ENCODE measurements around the gene SIRT5.

Gene SIRT5

DNA sequence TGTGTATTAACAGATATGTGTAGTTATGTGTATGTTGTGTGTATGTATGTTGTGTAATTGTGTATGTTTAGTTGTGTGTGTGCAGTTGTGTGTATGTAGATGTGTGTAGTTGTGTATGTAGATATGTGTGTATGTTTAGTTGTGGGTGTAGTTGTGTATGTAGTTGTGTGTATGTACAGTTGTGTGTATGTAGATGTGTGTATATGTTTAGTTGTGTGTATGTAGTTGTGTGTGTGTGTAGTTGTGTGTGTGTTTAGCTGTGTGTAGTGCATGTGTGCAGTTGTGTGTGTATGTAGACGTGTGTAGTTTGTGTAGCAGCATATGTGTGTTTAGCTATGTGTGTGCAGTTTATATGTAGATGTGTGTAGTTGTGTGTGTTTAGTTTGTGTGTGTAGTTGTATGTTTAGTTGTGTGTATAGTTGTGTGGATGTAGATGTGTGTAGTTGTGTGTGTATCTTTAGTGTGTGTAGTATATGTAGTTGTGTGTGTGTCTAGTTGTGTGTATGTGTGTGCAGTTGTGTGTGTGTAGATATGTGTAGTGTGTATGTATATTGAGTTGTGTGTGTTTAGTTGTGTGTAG lies 16.3 kb downstream of the SIRT5 start:
- DNase-seq, result no peak

DNA sequence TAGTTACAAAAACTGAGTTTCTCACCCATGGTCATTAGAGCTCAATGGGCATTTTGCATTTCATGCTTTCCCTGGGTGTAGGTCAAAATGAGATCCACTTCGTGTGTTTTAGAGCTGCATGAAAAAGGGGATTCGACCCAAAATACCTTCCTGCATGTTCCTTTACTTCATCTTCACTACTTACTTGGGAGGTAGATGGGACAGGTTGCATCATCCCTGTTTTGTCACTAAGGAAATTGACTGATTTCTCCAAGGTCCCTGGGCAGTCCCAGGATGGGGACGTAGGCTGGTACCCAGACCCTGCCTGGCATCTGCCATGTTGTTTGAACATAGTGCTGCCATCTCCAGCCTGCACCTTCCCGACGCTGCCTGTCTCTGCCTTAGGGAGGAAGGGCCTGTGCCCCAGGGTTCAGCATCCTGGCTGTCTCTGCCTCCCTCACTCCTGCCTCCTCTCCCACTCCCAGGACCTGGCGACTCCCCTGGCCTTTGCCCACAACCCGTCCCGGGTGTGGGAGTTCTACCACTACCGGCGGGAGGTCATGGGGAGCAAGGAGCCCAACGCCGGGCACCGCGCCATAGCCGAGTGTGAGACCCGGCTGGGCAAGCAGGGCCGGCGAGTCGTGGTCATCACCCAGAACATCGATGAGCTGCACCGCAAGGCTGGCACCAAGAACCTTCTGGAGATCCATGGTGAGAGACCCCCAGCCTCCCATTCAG lies 17.0 kb downstream of the SIRT5 start:
- DNase-seq, result no peak

DNA sequence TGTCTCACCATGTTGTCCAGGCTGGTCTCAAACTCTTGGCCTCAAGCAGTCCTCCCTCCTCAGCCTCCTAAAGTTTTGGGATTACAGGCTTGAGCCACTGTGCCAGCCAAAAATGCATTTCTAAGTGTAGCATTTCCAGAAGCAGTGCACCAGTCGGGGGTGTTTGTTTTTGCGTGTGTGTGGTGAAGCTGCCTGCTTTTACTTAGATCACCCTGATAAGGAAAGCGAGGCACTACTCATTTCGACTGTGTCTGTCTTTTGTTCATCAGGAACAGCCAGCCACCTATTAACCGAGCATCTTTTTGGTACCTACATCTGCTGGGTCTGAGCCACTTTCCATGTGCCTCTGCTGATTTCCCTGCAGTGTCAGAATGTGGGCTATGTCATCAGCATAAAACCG lies 18.7 kb downstream of the SIRT5 start:
- no peak for DNase-seq

DNA sequence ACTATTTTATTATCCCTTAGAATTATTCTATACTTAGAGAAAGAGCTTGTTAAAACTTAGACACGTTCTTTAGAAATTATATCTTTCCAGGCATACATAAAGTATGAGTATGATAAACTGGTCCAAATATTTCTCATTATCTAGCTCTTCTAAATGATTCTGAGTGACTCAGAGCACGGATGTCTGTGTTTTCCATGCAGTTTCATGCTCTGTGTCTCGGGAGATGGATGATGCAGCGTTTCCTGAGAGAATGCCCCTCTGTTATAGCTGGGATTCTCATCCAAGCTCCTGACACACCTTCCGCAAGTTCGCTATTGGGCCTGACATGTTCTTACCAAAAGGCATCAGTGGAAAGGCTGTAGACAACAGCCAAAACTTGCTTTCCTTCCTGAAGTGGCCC lies 19.3 kb downstream of the SIRT5 start:
- no peak for DNase-seq

DNA sequence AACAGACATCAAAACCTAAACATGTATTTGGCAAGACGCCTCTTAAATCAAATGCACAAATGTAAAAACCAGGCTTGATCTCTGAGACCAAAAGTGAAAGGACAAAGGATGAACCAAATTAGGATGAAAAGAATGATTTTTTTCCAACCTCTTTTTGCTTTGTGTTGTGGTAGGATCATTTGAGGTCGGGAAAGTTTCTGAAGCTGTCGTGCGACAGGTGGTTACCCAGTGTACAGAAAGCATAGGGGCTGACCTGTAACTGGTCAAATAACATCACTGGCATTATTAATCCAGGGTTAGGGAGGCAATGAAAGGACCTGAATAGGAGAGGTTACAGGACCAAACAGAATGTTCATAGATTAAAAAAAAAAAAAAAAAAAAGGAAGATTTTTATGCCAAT lies 22.7 kb downstream of the SIRT5 start:
- no peak for DNase-seq

DNA sequence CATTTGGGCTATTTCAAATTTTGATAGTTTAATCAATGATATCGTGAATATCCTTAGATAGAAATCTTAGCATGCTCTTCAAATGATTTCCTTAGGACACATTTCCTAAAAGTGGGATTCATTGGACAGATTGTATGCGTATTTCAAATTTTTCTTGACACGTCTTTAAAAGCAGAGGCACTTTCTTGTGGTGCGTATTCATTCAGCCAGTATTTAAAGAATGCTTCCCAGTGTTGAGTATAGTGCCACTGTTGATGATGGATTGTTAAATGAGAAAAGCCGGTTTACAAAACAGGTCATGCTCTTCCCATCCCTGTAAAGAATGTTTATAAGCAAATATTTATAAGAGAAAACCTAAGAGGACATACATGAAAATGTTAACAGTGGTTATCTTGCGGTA lies 25.6 kb downstream of the SIRT5 start:
- no peak for DNase-seq

DNA sequence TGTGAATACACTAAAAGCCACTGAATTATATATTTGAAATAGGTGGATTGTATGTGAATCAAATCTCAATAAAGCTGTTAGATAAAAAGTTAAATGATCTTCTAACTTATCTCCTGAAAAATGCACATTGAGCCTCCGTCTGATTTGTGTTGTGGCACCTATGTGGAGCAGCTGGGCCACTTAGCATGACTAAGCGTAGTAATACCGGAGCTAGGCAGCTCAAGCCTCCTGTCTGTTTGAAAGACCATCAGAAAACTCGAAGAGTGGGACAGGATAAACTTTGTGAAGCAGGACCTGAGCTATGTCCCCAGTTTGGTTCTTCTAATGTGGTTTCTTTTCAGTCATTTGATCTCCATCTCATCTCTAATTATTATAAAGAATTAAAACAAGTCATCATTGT lies 29.7 kb downstream of the SIRT5 start:
- DNase-seq, result no peak

DNA sequence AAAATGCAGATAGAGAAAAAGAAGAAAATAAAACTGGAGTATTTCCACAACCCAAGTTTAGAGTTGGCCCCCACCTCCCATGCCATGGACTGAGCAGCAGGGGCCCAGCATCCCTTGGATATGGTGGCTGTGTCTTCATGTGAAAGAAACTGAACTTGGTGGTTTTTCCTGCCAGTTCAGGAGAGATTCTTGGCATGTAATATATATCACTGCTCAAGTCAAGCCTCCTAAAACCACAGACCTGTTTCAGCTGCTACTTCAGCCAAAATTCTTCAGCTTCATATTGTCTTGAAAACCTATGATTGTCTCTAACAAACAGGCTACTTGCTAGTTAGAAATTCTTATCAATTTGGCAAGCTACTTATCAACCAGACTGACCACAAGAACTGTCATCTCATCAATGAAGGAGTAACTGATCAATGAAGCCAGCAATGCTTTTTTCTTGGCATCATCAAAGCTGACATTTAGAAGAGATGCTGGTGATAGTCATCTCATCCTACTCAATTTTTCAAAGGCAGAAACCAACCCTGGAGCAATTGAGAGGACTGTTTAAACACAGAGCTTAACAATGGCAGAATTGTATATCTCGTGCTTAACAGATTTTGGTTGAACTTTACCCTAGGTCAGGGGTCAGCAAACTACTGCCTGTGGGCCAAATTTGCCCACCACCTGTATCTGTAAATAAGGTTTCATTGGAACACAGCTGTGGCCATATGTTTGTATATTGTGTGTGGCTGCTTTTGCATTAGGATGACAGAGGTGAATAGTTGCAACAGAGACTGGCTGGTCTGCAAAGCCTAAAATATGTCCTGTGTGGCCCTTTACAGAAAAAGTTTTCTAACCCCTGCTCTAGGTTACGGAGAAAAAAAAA lies 30.4 kb downstream of the SIRT5 start:
- DNase-seq, result no peak

DNA sequence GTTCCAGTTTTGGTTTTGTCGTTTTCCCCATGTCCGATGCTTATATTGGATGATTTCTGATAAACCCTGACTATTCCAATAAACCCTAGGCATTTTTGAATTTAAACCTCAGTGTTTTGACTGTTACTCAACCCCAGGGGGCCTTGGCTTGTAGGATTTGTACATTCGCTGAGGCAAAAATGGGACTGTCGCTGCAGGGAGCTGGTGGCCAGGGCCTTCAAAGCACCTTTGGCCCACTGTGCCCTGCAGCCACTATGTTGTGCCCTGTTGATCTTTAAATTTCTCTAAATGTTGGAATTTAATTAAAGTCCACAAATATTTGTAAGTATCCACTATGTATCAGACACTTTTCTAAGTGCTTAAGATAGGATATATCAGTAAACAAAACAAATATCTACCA lies 31.2 kb downstream of the SIRT5 start:
- no peak for DNase-seq

DNA sequence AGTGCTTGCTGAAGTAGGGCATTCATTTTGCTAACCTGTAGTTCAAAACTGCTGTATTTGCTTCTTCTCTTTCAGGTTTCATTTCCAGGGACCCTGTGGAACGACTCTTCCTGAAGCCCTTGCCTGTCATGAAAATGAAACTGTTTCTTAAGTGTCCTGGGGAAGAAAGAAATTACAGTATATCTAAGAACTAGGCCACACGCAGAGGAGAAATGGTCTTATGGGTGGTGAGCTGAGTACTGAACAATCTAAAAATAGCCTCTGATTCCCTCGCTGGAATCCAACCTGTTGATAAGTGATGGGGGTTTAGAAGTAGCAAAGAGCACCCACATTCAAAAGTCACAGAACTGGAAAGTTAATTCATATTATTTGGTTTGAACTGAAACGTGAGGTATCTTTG lies 37.3 kb downstream of the SIRT5 start:
- no peak for DNase-seq

DNA sequence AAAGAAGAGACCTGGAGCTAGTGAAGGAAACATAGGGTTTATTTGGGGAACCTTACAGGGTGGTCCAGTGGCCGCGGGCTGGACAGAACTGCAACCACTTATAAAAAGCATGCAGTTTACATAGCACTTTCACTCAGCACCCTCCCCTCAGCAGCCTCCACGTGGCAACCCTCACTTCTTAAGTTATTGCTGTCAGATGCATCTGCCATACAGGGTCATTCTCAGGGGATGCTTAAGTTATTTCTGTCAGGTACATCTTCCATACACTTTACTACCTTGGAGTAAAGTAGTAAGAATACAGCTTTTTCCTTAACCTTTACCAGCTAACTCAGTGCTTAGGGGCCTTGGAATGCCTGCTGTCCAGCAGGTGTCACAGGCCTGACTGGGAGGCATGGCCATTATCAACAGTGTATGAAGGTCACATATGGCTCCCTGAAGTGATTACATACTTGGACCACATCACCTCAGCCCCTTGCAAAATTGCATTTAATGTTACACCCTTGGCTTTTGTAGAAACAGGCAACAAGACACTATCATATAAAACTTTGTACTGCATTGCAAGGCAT lies 38.7 kb downstream of the SIRT5 start:
- DNase-seq, result no peak

DNA sequence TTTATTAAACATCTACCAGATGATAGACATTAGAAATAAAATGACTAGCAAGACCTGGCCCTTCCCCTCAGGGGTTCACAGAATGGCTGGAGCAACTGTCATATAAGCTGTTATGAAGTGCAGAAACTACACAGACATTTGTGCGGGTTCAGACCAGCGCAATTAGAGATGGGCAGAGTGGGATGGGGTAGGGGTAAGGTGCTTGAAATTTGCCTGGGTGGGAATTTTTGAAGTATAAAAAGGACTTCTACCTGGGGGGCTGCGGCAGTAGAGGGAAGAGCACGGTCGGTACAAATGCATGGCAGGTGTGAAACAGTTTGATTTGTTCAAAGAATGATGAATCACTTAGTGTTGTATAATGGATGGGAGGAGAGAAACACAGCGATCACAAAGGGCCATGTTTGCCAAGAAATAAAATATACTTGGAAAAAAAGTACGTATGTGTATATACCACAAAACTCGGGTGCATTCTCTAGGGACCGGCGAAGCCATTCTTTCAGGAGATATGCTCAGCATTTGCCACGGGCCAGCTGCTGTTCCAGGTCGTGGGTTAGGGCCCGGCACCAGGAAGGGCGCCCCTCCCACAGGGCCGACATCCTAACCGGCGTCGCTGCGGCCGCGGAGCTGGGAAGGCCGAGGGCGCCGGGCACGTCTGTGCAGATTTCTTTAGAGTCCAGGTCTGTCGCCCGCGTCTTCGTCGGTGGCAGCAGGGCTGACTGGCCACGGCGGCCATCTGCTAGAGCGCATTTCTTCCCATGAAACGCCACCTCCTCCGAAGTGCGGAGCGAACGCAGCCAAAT lies 39.9 kb downstream of the SIRT5 start:
- DNase-seq, result peak; percentile 24

DNA sequence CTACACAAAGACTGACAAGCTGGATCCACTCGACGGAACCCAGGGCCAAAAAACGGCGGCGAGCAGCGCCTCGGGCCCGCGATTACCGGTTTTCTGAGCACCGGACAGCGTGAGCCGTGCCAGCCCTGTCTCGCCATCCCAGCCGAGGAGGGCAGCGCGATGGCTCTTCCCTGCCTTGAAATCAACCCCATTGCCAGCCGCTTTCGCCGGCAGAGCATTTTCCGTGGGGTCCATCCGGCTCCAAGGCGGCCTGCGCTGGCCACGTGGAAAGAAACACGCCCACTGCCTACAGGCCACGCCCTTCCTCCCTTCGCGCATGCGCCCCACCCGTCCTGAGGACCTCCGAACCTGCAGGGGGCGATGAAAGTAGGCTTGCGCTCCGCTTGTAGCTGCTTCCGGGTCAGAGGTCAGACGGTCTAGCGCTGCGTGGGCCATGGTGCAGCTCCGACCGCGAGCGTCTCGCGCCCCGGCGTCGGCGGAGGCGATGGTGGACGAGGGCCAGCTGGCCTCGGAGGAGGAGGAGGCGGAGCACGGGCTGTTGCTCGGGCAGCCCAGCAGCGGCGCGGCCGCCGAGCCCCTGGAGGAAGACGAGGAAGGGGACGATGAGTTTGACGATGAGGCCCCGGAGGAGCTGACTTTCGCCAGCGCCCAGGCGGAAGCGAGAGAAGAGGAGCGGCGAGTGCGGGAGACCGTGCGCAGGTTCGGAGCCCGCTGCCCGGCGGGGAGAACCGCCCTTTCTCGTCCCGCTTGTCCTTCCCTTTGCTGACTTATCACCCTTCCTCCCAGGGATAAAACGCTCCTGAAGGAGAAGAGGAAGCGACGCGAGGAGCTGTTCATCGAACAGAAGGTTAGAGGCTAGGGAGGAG lies 40.8 kb downstream of the SIRT5 start, which contains the start of gene NOL7:
TSS of gene NOL7 (plus strand) at position 410 of the 866 bp plus-strand sequence. CDS start at position 434, 24 bp downstream.
- peak; percentile 98 for DNase-seq

DNA sequence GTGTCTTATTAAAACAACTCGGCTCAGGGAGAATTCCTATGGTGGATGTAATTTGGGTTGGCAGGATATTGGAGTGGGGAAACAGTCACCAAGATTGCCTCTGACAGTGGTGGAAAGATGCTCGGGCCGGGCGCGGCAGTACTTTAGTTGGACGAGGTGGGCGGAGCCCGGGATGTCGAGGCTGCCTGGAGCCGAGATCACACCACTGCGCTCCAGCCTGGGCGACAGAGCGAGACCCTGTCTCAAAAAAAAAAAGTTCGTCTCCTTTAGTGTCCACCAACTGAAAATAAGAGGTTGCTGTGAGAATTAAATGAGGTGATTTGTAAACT lies 41.4 kb downstream of the SIRT5 start:
- peak; percentile 54 for DNase-seq

DNA sequence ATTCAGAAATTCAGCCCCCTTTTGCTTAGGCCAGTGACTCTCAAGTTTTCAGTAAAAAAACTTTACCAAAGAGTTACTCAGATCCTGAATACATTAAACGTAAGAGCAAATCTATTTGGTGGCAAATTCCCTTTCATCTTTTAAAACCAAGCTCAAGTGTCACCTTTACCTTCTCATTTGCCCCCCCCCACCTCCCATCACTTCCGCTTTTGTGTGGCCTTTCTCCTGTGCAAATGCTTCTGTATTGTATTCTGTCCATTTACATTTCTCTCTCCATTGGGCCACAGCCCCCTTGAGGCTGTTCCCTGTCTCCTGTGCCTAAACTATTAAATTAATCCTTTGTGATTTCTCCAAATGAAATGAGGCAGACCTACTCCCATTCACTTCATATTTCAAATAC lies 42.7 kb downstream of the SIRT5 start:
- DNase-seq, result no peak

DNA sequence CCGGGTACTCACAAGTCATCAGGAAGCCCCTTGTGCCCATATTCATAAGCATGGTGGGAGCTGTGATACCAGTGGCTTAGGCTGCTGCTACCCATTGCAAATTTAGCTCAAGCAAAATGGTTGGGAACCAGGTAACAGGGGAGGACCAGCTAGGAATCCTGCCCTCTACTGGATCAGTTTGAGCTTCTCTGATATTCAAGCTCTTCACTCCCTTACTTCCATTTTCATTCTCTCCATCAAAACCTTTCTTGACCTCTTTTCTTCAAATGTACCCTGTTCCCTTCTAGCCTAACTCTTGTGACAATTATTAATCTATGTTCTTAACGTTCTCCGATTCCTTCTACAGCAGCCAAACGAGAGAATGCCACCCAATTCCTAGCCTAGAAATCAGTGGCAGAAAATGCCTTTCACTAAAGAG lies 50.5 kb downstream of the SIRT5 start:
- no peak for DNase-seq

DNA sequence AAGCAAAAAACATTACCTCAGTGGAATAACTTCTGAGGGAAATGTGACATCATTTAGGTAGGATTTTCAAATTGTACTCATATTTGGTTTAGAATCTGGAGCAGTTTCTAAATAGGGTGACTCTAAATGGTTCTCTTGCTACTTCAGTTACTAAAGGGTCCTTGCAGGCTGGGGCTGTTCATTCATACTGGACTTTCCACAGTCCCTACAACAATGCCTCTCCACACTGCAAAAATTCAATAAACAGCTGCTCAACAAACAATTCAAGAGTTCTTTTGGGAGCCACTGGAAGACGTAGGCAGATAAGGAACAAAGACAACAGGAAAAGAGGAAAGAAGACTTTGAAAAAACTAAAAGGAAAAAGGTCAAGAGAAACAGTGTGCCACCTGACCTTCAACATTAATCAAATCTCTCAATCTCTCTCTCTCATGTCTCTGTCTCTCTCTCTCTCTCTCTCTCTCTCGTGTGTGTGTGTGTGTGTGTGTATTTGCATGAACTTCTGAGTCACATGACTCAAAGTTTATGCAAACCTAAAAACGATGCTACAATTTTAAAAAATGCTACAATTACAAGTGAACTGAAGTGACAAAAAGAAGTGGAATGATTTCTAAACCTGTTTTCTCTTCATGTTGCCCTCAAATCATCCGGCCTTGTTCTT lies 55.2 kb downstream of the SIRT5 start:
- DNase-seq, result no peak

DNA sequence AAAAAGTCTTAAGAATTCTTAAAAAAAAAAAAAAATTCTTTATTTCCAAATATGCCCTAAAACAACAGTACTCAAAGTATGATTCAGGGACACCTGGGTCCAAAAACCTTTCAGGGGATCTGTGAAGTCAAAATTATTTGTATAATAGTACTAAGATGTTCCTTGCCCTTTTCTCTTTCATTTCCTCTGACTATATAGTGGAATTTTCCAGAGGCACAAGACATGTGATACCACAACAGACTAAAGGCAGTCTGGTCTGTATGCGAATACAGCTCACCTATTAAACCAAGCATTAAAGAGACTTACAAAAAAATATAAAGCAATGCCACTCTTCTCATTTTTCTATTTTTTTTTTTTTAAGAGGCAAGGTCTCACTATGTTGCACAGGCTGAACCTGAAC lies 56.1 kb downstream of the SIRT5 start:
- no peak for DNase-seq

DNA sequence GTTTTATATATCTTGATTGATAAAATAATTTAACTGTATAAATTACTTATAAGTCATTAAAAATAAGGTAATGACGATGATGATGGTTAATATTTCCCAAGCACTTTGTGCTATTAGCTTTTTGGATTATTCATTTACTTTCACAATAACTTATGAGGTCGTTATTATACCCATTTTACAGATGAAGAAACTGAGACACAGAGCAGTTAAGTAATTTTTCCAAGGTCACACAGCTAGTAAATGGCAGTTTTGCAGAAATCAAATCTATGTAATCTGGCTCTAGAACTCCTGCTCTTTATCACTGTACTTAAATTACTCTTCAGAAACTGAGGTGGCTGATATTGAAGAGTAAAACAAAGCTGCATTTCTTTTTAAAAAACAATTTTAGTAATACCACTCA lies 58.9 kb downstream of the SIRT5 start:
- no peak for DNase-seq

DNA sequence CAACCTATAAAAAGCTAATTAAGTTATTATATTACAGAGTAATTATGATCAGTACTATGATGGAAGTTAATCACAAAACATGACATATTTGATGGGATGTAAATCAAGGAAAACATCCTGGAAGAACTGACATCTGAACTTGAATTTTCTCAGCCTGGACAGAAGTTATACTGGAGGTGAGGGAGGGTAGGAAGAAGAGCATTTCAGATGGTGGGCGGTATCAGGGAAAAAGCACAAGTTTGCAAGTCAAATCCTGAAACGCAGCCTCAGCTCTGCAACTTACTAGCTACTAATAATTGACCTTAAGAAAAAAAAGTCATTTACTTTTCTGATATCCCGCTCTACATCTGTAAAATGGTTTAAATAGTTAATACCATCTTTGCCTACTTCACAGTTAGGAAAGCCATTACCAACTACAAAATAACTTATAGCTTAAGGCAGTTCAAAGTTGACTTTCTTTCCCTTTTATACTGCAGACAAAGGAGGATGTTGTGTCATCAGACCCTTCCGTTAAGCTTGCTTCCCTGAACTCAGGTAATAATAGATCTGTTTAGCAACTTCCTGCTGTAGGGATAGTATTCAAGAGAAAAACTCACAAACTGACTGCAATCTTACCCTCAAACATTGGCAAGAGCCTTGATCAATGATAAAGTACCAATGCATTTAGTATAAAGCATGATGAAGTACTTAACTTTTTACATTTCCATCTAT lies 61.7 kb downstream of the SIRT5 start:
- no peak for DNase-seq

DNA sequence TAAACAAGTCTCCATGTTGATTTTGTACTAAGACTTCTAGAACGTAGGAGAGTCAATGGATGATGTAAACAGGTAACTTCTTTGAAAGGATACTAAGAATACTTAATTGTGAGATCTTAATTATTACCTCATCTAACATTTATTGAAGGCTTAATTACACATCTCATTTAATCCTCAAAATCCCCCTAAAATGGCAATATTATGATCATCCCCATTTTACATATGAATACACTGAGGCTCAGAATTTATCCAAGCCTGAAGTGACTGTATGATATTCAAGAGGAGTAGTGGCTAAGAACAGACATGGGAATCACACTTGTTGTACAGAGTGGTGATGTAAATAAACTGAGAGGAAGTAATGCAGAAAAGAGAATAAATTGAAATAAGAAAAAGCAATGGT lies 63.6 kb downstream of the SIRT5 start:
- no peak for DNase-seq
